Body of pancreas (tissue), 4 donors: ENCODE results near the gene NHSL1. TPM values are rescaled to one million over a fixed set of nuclear protein-coding genes. Genes with fewer than 3 reads are reported as not detected.

Source experiments
- ATAC-seq: fragments of 150-250 bp; one replicate; pipeline ENCODE4 v1.9.1; 2016
- DNase-seq, 4 donors: peaks; one replicate each; pipeline ENCODE4 v3.0.0-alpha.2; 2019
- H3K27ac ChIP-seq, 4 donors: fragments of 200-600 bp; sonication (generic); 1 replicate in 3 of 4; 2 replicates in 1 of 4; pipeline versions ENCODE4 v1.5.1 to v1.6.1; 2016 to 2019; ENCODE audit warnings: mild to moderate bottlenecking in 1 of 4, mixed read lengths in 1 of 4, moderate library complexity in 1 of 4
- H3K27me3 ChIP-seq, 2 donors: fragments of 200-600 bp; sonication (generic); one replicate each; pipeline ENCODE4 v1.6.0; 2016; ENCODE audit warnings: mild to moderate bottlenecking in 1 of 2
- H3K36me3 ChIP-seq, 2 donors: fragments of 200-600 bp; sonication (generic); replicated peaks in 1 of 2; 2 replicates each; pipeline ENCODE4 v1.5.1; 2016; ENCODE audit warnings: low read depth in 2 of 2; ENCODE audit not compliant: insufficient read depth in 1 of 2
- H3K4me1 ChIP-seq: fragments of 200-600 bp; sonication (generic); one replicate; pipeline ENCODE4 v1.6.0; 2016
- H3K4me3 ChIP-seq, 2 donors: fragments of 200-600 bp; sonication (generic); 1 replicate in 1 of 2; 2 replicates in 1 of 2; pipeline ENCODE4 v1.5.1; 2016 to 2019
- H3K9me3 ChIP-seq, 3 donors: fragments of 200-600 bp; sonication (generic); 1 replicate in 2 of 3; 2 replicates in 1 of 3; pipeline ENCODE4 v1.5.1; 2016
- POLR2A ChIP-seq, 3 donors: fragments of 450-650 bp; IDR thresholded peaks; one replicate each; pipeline ENCODE4 v1.6.1; 2016; ENCODE audit warnings: antibody characterized with exemption in 3 of 3, mild to moderate bottlenecking in 2 of 3
- WGBS, 2 donors: methylation state at CpG; one replicate each; pipeline ENCODE4 v1.1.5; 2017; 5-methylcytosine and 5-hydroxymethylcytosine counted together
- intact Hi-C: fragments of 100-400 bp; cut with DNase I; formaldehyde crosslinking; loops from one replicate; pipeline ENCODE4 v1.15.1; 2023
- total RNA-seq, 2 donors: library from RNA; depleted of rRNA; stranded (reverse); fragments of >200 nt; gene quantifications; one replicate each; pipeline ENCODE4 v1.1.0, GENCODE V29; 2016
- TF ChIP-seq, protein P1 (sequence below), 7 experiments: fragments of 450-650 bp in 4 of 7; fragments of 200-600 bp in 3 of 7; sonication (generic) in 3 of 7; IDR thresholded peaks; one replicate each; pipeline ENCODE4 v1.5.1; 2016 to 2019; ENCODE audit warnings: antibody characterized with exemption in 7 of 7

NHSL1 gene
- total RNA-seq, 2 donors from 2014 or later = 5.2 to 7.3 TPM

DNA sequence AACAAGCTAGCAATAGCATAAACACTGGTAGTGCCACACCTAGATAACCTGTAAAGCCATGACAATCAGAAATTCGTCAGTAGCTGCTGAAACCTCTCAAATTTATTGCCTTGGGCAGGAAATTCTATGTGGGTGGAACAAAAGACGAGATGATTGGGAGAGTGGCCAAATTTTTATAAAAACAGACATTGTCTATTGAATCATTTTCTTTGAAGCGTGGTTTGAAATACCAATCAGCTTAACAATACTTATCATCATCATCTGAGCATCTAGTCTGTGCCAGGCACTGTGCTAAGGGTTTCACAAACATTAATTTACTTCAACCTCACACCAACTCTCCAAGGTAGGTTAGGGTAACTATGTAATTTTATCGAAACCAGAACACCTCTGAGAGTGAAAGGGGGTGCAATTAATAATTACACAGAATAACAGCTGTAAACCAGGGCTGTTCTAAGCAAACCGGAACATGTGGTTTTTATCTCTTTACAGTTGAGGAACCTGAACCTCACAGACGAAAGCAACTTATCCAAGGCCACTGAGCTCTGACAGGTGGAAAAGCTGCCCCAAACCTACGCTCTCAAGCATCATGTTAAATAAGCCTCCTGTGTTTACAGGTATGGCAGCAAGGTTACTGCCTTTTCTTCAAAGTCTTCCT, 43.4 kb downstream of the NHSL1 start:
- H3K9me3 ChIP-seq = no peaks in the 10 kb centered on the region
- TF ChIP-seq POLR2A (IDR thresholded peaks at IDR 0.05) = no peak
- TF ChIP-seq, protein P1, sequence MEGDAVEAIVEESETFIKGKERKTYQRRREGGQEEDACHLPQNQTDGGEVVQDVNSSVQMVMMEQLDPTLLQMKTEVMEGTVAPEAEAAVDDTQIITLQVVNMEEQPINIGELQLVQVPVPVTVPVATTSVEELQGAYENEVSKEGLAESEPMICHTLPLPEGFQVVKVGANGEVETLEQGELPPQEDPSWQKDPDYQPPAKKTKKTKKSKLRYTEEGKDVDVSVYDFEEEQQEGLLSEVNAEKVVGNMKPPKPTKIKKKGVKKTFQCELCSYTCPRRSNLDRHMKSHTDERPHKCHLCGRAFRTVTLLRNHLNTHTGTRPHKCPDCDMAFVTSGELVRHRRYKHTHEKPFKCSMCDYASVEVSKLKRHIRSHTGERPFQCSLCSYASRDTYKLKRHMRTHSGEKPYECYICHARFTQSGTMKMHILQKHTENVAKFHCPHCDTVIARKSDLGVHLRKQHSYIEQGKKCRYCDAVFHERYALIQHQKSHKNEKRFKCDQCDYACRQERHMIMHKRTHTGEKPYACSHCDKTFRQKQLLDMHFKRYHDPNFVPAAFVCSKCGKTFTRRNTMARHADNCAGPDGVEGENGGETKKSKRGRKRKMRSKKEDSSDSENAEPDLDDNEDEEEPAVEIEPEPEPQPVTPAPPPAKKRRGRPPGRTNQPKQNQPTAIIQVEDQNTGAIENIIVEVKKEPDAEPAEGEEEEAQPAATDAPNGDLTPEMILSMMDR (IDR thresholded peaks at IDR 0.05) = no peak
- intact Hi-C loops = no loop called here
- H3K27ac ChIP-seq = peak overlapping the region; percentile 6 to 77 (median 58)
- 15 to 43% methylated on average over 7 of the region's 7 CpGs for WGBS, 2 donors
- H3K36me3 ChIP-seq = no peaks in the 10 kb centered on the region
- no peak overlapping the region for H3K4me3 ChIP-seq
- H3K4me1 ChIP-seq = peaks cover 12% of the 10 kb centered on the region
- DNase-seq (peak in 2 of 4 donors; percentile 23 to 46), ATAC-seq (peak; percentile 80)
- no peaks in the 10 kb centered on the region for H3K27me3 ChIP-seq

DNA sequence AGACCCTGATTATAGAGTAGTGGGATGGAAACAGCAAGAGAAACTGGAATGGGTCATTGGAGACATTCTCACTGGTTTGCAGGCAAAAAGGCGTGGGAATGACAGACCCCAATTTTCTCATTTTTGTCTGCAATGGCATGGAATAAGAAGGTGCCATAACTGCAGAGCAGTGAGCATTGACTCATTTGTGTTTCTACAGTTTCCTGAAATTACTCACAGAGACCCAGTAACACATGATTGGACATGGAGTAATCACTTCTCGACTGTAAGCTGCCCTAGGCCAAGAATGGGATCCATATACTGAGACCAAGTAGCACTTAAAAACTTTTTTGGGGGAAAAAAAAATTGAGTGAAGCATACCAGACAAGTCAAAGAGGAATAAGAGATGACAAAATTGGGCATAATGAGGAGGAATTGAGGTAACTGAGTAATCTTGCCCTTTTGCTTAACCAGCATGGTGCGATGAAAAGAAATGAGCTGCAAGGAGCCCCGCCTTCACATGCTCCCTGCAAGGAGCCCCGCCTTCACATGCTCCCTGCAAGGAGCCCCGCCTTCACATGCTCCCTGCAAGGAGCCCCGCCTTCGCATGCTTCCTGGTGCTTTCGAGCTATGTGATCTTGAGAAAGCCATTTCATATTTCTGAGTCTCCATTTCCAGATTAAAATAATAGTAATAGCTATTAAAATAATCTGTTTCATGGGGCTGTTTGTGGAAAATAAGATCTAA, 44.1 kb downstream of the NHSL1 start:
- 74 to 91% methylated on average over 9 of the region's 9 CpGs for WGBS, 2 donors
- peak in 2 of 4 donors; percentile 23 to 59 for DNase-seq
- Histone ChIP-seq H3K27me3 (no peaks in the 10 kb centered on the region), H3K4me3 (no peak overlapping the region), H3K36me3 (no peaks in the 10 kb centered on the region), H3K4me1 (peaks cover 12% of the 10 kb centered on the region), H3K27ac (peak overlapping the region in 3 of 4 donors; percentile 55 to 77 (median 60)), H3K9me3 (no peaks in the 10 kb centered on the region)
- TF ChIP-seq, protein P1 (IDR thresholded peaks at IDR 0.05) = no peak
- no peak for TF ChIP-seq POLR2A (IDR thresholded peaks at IDR 0.05)
- intact Hi-C loops = no loop called here
- no peak for ATAC-seq

DNA sequence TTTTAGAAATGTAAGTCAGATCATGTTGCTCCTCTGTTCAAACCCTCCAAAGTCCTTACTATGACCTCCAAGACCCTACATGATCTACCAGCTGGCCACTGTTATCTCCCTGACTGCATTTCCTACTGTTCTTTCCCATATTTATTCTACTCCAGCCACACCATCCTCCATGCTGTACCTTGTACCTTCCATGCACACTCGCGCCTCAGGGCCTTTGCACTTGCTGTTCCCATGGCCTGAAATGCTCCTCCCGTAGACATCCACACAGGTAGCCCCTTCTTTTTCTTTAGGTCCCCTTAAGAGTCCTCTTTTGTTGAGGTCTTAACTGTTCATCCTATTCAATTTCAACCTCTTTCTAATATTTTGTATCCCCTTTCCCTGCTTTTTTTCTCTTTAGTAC, 48.3 kb downstream of the NHSL1 start:
- no peak overlapping the region for H3K27ac ChIP-seq
- no peaks in the 10 kb centered on the region for H3K36me3 ChIP-seq
- H3K4me3 ChIP-seq = no peak overlapping the region
- TF ChIP-seq, protein P1 (IDR thresholded peaks at IDR 0.05) = no peak
- no peak for TF ChIP-seq POLR2A (IDR thresholded peaks at IDR 0.05)
- 95 to 97% methylated on average over 3 of the region's 3 CpGs for whole genome bisulfite sequencing, 2 donors
- no peaks in the 10 kb centered on the region for H3K9me3 ChIP-seq
- ATAC-seq = no peak
- peaks cover 2% of the 10 kb centered on the region for H3K4me1 ChIP-seq
- H3K27me3 ChIP-seq = no peaks in the 10 kb centered on the region
- intact Hi-C loops = no loop called here
- DNase-seq = no peak

DNA sequence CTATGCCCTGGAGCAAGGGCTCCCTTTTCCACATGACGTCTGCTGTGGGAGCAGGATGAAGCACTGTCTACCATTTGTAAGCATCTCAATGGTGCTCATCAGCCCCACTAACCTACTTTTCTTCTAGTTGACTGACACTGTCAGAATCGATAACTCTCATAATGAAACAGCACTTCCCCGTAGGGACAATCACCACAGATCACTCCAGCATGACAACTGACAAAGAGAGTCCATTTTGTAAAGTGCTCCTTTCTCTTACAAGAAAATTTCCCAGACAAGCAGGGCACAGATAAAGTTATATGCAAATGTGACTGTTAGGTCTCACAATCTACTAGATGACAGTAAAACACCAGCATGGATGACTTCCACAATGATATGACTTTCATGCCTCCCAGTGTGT, 48.8 kb downstream of the NHSL1 start:
- Histone ChIP-seq H3K36me3 (no peaks in the 10 kb centered on the region), H3K4me1 (no peaks in the 10 kb centered on the region), H3K9me3 (no peaks in the 10 kb centered on the region), H3K27ac (no peak overlapping the region), H3K27me3 (no peaks in the 10 kb centered on the region), H3K4me3 (no peak overlapping the region)
- DNase-seq (no peak), ATAC-seq (no peak)
- TF ChIP-seq POLR2A (IDR thresholded peaks at IDR 0.05) = no peak
- TF ChIP-seq, protein P1 (IDR thresholded peaks at IDR 0.05) = no peak
- intact Hi-C loops = no loop called here
- 81 to 82% methylated on average over 3 of the region's 3 CpGs for WGBS, 2 donors
